MM.1S (cell line): ENCODE measurements around the gene ASIC5.

Experiments
- DNase-seq: peaks from one replicate; pipeline ENCODE4 v3.0.0-alpha.2; 2015
- H2AFZ ChIP-seq: fragments of 300-600 bp; sonication (generic); 2 replicates; pipeline ENCODE4 v1.6.0; 2016; ENCODE audit warnings: antibody characterized with exemption, low read length
- H3F3A ChIP-seq: fragments of 300-600 bp; sonication (generic); 2 replicates; pipeline ENCODE4 v1.6.1; 2016; ENCODE audit warnings: mild to moderate bottlenecking, antibody characterized with exemption, low read length, moderate library complexity, mixed read lengths; ENCODE audit not compliant: insufficient read depth
- H3K27ac ChIP-seq: fragments of 300-600 bp; sonication (generic); 2 replicates; pipeline ENCODE4 v1.5.1; 2016; ENCODE audit warnings: mild to moderate bottlenecking, low read length
- H3K27me3 ChIP-seq: fragments of 300-600 bp; sonication (generic); replicated peaks from 2 replicates; pipeline ENCODE4 v1.6.0; 2016; ENCODE audit warnings: low read length; ENCODE audit not compliant: insufficient read depth
- H3K36me3 ChIP-seq: fragments of 300-600 bp; sonication (generic); replicated peaks from 2 replicates; pipeline ENCODE4 v1.6.1; 2016; ENCODE audit warnings: mild to moderate bottlenecking, low read length, mixed read lengths; ENCODE audit not compliant: insufficient read depth
- H3K4me1 ChIP-seq: fragments of 300-600 bp; sonication (generic); 2 replicates; pipeline ENCODE4 v1.6.1; 2016; ENCODE audit warnings: low read length, mixed read lengths
- H3K4me2 ChIP-seq: fragments of 300-600 bp; sonication (generic); 2 replicates; pipeline ENCODE4 v1.6.0; 2016; ENCODE audit warnings: low read depth, low read length
- H3K4me3 ChIP-seq: fragments of 300-600 bp; sonication (generic); 2 replicates; pipeline ENCODE4 v1.5.1; 2016; ENCODE audit warnings: low read length, mixed read lengths
- H3K79me2 ChIP-seq: fragments of 300-600 bp; sonication (generic); 2 replicates; pipeline ENCODE4 v1.6.1; 2016; ENCODE audit warnings: mixed run types, low read length, mixed read lengths
- H3K9ac ChIP-seq: fragments of 300-600 bp; sonication (generic); 2 replicates; pipeline ENCODE4 v1.6.1; 2016; ENCODE audit warnings: low read length, mixed read lengths
- H3K9me2 ChIP-seq: fragments of 300-600 bp; sonication (generic); replicated peaks from 2 replicates; pipeline ENCODE4 v1.6.1; 2016; ENCODE audit warnings: mild to moderate bottlenecking, low read length, mixed read lengths; ENCODE audit not compliant: insufficient read depth
- H3K9me3 ChIP-seq: fragments of 300-600 bp; sonication (generic); replicated peaks from 2 replicates; pipeline ENCODE4 v1.6.1; 2016; ENCODE audit warnings: mild to moderate bottlenecking, low read length, mixed read lengths; ENCODE audit not compliant: insufficient read depth
- H4K20me1 ChIP-seq: fragments of 300-600 bp; sonication (generic); 2 replicates; pipeline ENCODE4 v1.6.1; 2016; ENCODE audit warnings: mild to moderate bottlenecking, low read length, moderate library complexity, mixed read lengths; ENCODE audit not compliant: insufficient read depth
- EZH2 ChIP-seq: fragments of 300-600 bp; sonication (generic); optimal IDR thresholded peaks from 2 replicates; pipeline ENCODE3; 2017; ENCODE audit warnings: low read depth, mild to moderate bottlenecking, antibody characterized with exemption, low read length, mixed read lengths
- EZH2phosphoT487 ChIP-seq: fragments of 300-600 bp; sonication (generic); IDR thresholded peaks from 2 replicates; pipeline ENCODE4 v1.6.1; 2018; ENCODE audit warnings: antibody characterized with exemption, low read length
- TF ChIP-seq, protein P1 (sequence below): fragments of 300-600 bp; sonication (generic); IDR thresholded peaks from 2 replicates; pipeline ENCODE4 v1.5.1; 2016; ENCODE audit warnings: antibody characterized with exemption, low read length, mixed read lengths

ASIC5 gene

DNA sequence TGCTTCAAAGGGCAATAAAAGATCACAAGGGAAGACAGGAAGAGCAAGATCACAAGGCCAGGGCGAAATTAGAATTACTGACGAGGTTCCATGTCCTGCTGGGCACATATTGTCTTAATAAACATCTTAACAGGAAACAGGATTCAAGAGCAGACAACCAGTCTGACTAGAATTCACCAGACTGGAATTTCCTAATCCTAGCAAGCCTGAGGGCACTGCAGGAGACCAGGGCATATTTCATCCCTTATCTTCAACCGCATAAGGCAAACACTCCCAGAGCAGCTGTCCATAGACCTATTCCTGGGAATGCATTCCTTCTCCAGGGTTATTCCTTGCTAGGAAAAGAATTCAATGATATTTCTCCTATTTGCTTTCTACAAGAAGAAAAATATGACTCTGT, 25.0 kb upstream of the ASIC5 start:
- Histone ChIP-seq H4K20me1 (no peaks in the 10 kb centered on the region), H3K36me3 (no peaks in the 10 kb centered on the region), H3K9ac (no peak overlapping the region), H3K9me3 (no peaks in the 10 kb centered on the region), H3K4me3 (no peak overlapping the region), H2AFZ (no peak overlapping the region), H3K4me2 (no peak overlapping the region), H3K27me3 (no peaks in the 10 kb centered on the region), H3K79me2 (no peaks in the 10 kb centered on the region), H3K4me1 (peaks cover 4% of the 10 kb centered on the region; the same call in 1 of the 2 replicates), H3K9me2 (no peaks in the 10 kb centered on the region), H3F3A (no peaks in the 10 kb centered on the region), H3K27ac (no peak overlapping the region)
- DNase-seq = no peak
- TF ChIP-seq EZH2 = no peak
- no peak for TF ChIP-seq EZH2phosphoT487
- TF ChIP-seq, protein P1, sequence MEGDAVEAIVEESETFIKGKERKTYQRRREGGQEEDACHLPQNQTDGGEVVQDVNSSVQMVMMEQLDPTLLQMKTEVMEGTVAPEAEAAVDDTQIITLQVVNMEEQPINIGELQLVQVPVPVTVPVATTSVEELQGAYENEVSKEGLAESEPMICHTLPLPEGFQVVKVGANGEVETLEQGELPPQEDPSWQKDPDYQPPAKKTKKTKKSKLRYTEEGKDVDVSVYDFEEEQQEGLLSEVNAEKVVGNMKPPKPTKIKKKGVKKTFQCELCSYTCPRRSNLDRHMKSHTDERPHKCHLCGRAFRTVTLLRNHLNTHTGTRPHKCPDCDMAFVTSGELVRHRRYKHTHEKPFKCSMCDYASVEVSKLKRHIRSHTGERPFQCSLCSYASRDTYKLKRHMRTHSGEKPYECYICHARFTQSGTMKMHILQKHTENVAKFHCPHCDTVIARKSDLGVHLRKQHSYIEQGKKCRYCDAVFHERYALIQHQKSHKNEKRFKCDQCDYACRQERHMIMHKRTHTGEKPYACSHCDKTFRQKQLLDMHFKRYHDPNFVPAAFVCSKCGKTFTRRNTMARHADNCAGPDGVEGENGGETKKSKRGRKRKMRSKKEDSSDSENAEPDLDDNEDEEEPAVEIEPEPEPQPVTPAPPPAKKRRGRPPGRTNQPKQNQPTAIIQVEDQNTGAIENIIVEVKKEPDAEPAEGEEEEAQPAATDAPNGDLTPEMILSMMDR = no peak

- H3K4me1 ChIP-seq = peaks cover 4% of the 10 kb centered on the region; the same call in 1 of the 2 replicates
- no peaks in the 10 kb centered on the region for H4K20me1 ChIP-seq
- no peaks in the 10 kb centered on the region for H3K9me2 ChIP-seq
- no peak overlapping the region for H2AFZ ChIP-seq
- TF ChIP-seq EZH2phosphoT487 = no peak
- TF ChIP-seq EZH2 = no peak
- TF ChIP-seq, protein P1 = no peak
- no peaks in the 10 kb centered on the region for H3F3A ChIP-seq
- no peaks in the 10 kb centered on the region for H3K27me3 ChIP-seq
- H3K4me3 ChIP-seq = no peak overlapping the region
- no peak overlapping the region for H3K4me2 ChIP-seq
- H3K27ac ChIP-seq = no peak overlapping the region
- no peaks in the 10 kb centered on the region for H3K79me2 ChIP-seq
- no peaks in the 10 kb centered on the region for H3K9me3 ChIP-seq
- H3K9ac ChIP-seq = no peak overlapping the region
- no peak for DNase-seq
- no peaks in the 10 kb centered on the region for H3K36me3 ChIP-seq
Measured at GRCh38 chr4:155889946-155890345, 23.9 kb upstream of the ASIC5 start.

GRCh38 chr4:155889031-155889793, 23.1 kb upstream of the ASIC5 start:
- no peak for DNase-seq
- no peaks in the 10 kb centered on the region for H3K9me3 ChIP-seq
- no peaks in the 10 kb centered on the region for H3K27me3 ChIP-seq
- no peaks in the 10 kb centered on the region for H3F3A ChIP-seq
- no peak overlapping the region for H2AFZ ChIP-seq
- H3K4me3 ChIP-seq = no peak overlapping the region
- no peak overlapping the region for H3K9ac ChIP-seq
- peak overlapping the region; percentile 4; the same call in 1 of the 2 replicates for H3K4me2 ChIP-seq
- no peak for TF ChIP-seq EZH2phosphoT487
- TF ChIP-seq, protein P1 = no peak
- TF ChIP-seq EZH2 = no peak
- no peaks in the 10 kb centered on the region for H3K36me3 ChIP-seq
- no peaks in the 10 kb centered on the region for H3K9me2 ChIP-seq
- H4K20me1 ChIP-seq = no peaks in the 10 kb centered on the region
- peaks cover 4% of the 10 kb centered on the region; the same call in 1 of the 2 replicates for H3K4me1 ChIP-seq
- H3K79me2 ChIP-seq = no peaks in the 10 kb centered on the region
- no peak overlapping the region for H3K27ac ChIP-seq
